Thoracic aorta (tissue), 2 donors: ENCODE results near the gene PRC1. TPM values are rescaled to one million over a fixed set of nuclear protein-coding genes. Genes with fewer than 3 reads are reported as not detected.

Experiments used
- ATAC-seq: fragments of 150-250 bp; one replicate; pipeline ENCODE4 v1.8.0; 2017; ENCODE audit warnings: low read depth; ENCODE audit not compliant: insufficient number of reproducible peaks, low FRiP score
- DNase-seq: peaks from one replicate; pipeline ENCODE4 v3.0.0-alpha.2; 2020; ENCODE audit warnings: low spot score
- H3K27ac ChIP-seq, 2 donors: fragments of 200-600 bp; sonication (generic); 1 replicate in 1 of 2; 2 replicates in 1 of 2; pipeline ENCODE4 v1.5.1; 2016; ENCODE audit warnings: mild to moderate bottlenecking in 2 of 2, moderate library complexity in 2 of 2
- H3K27me3 ChIP-seq: fragments of 200-600 bp; sonication (generic); replicated peaks from 2 replicates; pipeline ENCODE4 v1.6.0; 2016; ENCODE audit warnings: mild to moderate bottlenecking; ENCODE audit not compliant: insufficient read depth
- H3K36me3 ChIP-seq: fragments of 200-600 bp; sonication (generic); one replicate; pipeline ENCODE4 v1.5.1; 2016
- H3K4me1 ChIP-seq, 2 donors: fragments of 200-600 bp; sonication (generic); 1 replicate in 1 of 2; 2 replicates in 1 of 2; pipeline versions ENCODE4 v1.5.1 to v1.6.0; 2016; ENCODE audit warnings: low read depth in 2 of 2, mild to moderate bottlenecking in 1 of 2; ENCODE audit not compliant: control insufficient read depth in 1 of 2
- H3K4me3 ChIP-seq: fragments of 200-600 bp; sonication (generic); 2 replicates; pipeline ENCODE4 v1.5.1; 2016; ENCODE audit warnings: mild to moderate bottlenecking
- H3K9me3 ChIP-seq: fragments of 200-600 bp; sonication (generic); 2 replicates; pipeline ENCODE4 v1.5.1; 2016
- CTCF ChIP-seq: fragments of 200-600 bp; sonication (generic); IDR thresholded peaks from one replicate; pipeline ENCODE4 v1.5.1; 2019; ENCODE audit warnings: antibody characterized with exemption
- total RNA-seq, 2 donors: library from RNA; depleted of rRNA; stranded (reverse); fragments of >200 nt; gene quantifications; one replicate each; pipeline versions ENCODE4 v1.1.0 to v1.2.3, GENCODE V29; 2016

PRC1 gene
- total RNA-seq, 2 donors from 2014 or later, result 5.1 to 20.5 TPM

- no peak for DNase-seq
- Histone ChIP-seq H3K9me3 (no peaks in the 10 kb centered on the region), H3K36me3 (peaks cover 69% of the 10 kb centered on the region), H3K27me3 (no peaks in the 10 kb centered on the region), H3K27ac (no peak overlapping the region), H3K4me3 (no peak overlapping the region), H3K4me1 (no peaks in the 10 kb centered on the region)
- TF ChIP-seq CTCF, result no peak
- ATAC-seq, result no peak
These were observed 12.9 kb upstream of the PRC1 start for GRCh38 chr15:91007266-91007665.

GRCh38 chr15:91001209-91001608, 6.9 kb upstream of the PRC1 start:
- H3K36me3 ChIP-seq, result peaks cover 53% of the 10 kb centered on the region

GRCh38 chr15:90998737-90999136, 4.4 kb upstream of the PRC1 start:
- Histone ChIP-seq H3K27ac (no peak overlapping the region), H3K36me3 (peaks cover 32% of the 10 kb centered on the region), H3K9me3 (no peaks in the 10 kb centered on the region), H3K4me3 (no peak overlapping the region), H3K27me3 (no peaks in the 10 kb centered on the region), H3K4me1 (peaks cover 2 to 3% of the 10 kb centered on the region in 2 donors)
- ATAC-seq, result no peak
- TF ChIP-seq CTCF, result no peak
- no peak for DNase-seq

More at GRCh38 chr15:91001209-91001608, 6.9 kb upstream of the PRC1 start:
- Histone ChIP-seq H3K27ac (no peak overlapping the region), H3K4me1 (no peaks in the 10 kb centered on the region), H3K9me3 (no peaks in the 10 kb centered on the region), H3K27me3 (no peaks in the 10 kb centered on the region), H3K4me3 (no peak overlapping the region)
- DNase-seq, result no peak
- ATAC-seq, result no peak
- TF ChIP-seq CTCF, result no peak

GRCh38 chr15:90994059-90994416, 297 bp downstream of the PRC1 start:
- peaks cover 3 to 10% of the 10 kb centered on the region in 2 donors for H3K4me1 ChIP-seq
- peak overlapping the region; percentile 91 for H3K4me3 ChIP-seq
- DNase-seq, result no peak
- ATAC-seq, result peak; percentile 22
- H3K27ac ChIP-seq, result peak overlapping the region; percentile 82 to 92
- H3K36me3 ChIP-seq, result no peaks in the 10 kb centered on the region
- no peak for TF ChIP-seq CTCF
- no peaks in the 10 kb centered on the region for H3K9me3 ChIP-seq
- no peaks in the 10 kb centered on the region for H3K27me3 ChIP-seq

- Histone ChIP-seq H3K36me3 (no peaks in the 10 kb centered on the region), H3K9me3 (no peaks in the 10 kb centered on the region), H3K27ac (no peak overlapping the region), H3K4me3 (no peak overlapping the region), H3K27me3 (no peaks in the 10 kb centered on the region), H3K4me1 (peaks cover 3 to 15% of the 10 kb centered on the region in 2 donors)
- DNase-seq, result no peak
- TF ChIP-seq CTCF, result no peak
- no peak for ATAC-seq
These were observed 2.6 kb downstream of the PRC1 start for GRCh38 chr15:90991587-90992285.
